Mesothelial cell of epicardium (in vitro differentiated cells): ENCODE data around the gene PTTG2. TPM values are rescaled to one million over a fixed set of nuclear protein-coding genes. Genes with fewer than 3 reads are reported as not detected.

Source experiments
- DNase-seq, 2 experiments: peaks; one replicate each; pipeline ENCODE4 v3.0.0; 2021; ENCODE audit warnings: low spot score in 2 of 2; ENCODE audit not compliant: unreplicated experiment in 2 of 2
- H3K27ac Mint-ChIP-seq: 2 replicates; pipeline ENCODE4 v1.8.0; 2021; ENCODE audit warnings: mixed read lengths
- H3K27me3 Mint-ChIP-seq: 2 replicates; pipeline ENCODE4 v1.8.0; 2021; ENCODE audit warnings: low read depth, mixed read lengths
- H3K36me3 Mint-ChIP-seq: 2 replicates; pipeline ENCODE4 v1.8.0; 2021; ENCODE audit warnings: mixed read lengths
- H3K4me1 Mint-ChIP-seq: 2 replicates; pipeline ENCODE4 v1.8.0; 2021; ENCODE audit warnings: mixed read lengths
- H3K4me3 Mint-ChIP-seq: 2 replicates; pipeline ENCODE4 v1.8.0; 2021; ENCODE audit warnings: mild to moderate bottlenecking, moderate library complexity, mixed read lengths
- H3K9me3 Mint-ChIP-seq: 2 replicates; pipeline ENCODE4 v1.8.0; 2021; ENCODE audit warnings: mixed read lengths
- CTCF ChIP-seq: fragments of 200-600 bp; sonication (generic); IDR thresholded peaks from one replicate; pipeline ENCODE4 v1.5.0; 2021; ENCODE audit warnings: antibody characterized with exemption; ENCODE audit not compliant: unreplicated experiment
- total RNA-seq: library from RNA; stranded (reverse); gene quantifications from 3 replicates; pipeline ENCODE4 v1.2.1, GENCODE V29; 2021

PTTG2 gene
- total RNA-seq, 1 donor from 2014 or later: not detected

GRCh38 chr4:37976507-37976906 is 16.3 kb downstream of the PTTG2 start:
- Mint-ChIP-seq H3K9me3 (no peaks in the 10 kb centered on the region), H3K36me3 (no peaks in the 10 kb centered on the region), H3K4me1 (peaks cover 11% of the 10 kb centered on the region), H3K4me3 (peak overlapping the region; percentile 72), H3K27me3 (no peaks in the 10 kb centered on the region), H3K27ac (peak overlapping the region; percentile 83)
- DNase-seq: no peak
- TF ChIP-seq CTCF: no peak

GRCh38 chr4:37976991-37977470 is 16.8 kb downstream of the PTTG2 start:
- H3K9me3 Mint-ChIP-seq: no peaks in the 10 kb centered on the region
- peaks cover 15% of the 10 kb centered on the region for H3K4me1 Mint-ChIP-seq
- H3K27ac Mint-ChIP-seq: peak overlapping the region; percentile 83
- no peaks in the 10 kb centered on the region for H3K27me3 Mint-ChIP-seq
- peak; percentile 46 to 65 for DNase-seq
- H3K4me3 Mint-ChIP-seq: peak overlapping the region; percentile 72
- no peak for TF ChIP-seq CTCF
- H3K36me3 Mint-ChIP-seq: no peaks in the 10 kb centered on the region

GRCh38 chr4:37977471-37978247 is 17.5 kb downstream of the PTTG2 start:
- H3K9me3 Mint-ChIP-seq: no peaks in the 10 kb centered on the region
- peak overlapping the region; percentile 77 for H3K4me3 Mint-ChIP-seq
- H3K4me1 Mint-ChIP-seq: peaks cover 22% of the 10 kb centered on the region
- TF ChIP-seq CTCF: peak; percentile 22
- no peaks in the 10 kb centered on the region for H3K36me3 Mint-ChIP-seq
- peak overlapping the region; percentile 78 for H3K27ac Mint-ChIP-seq
- H3K27me3 Mint-ChIP-seq: no peaks in the 10 kb centered on the region
- peak in 1 of 2 experiments; percentile 62 for DNase-seq

- no peak for DNase-seq
- TF ChIP-seq CTCF: no peak
- no peaks in the 10 kb centered on the region for H3K9me3 Mint-ChIP-seq
- H3K36me3 Mint-ChIP-seq: no peaks in the 10 kb centered on the region
- peak overlapping the region; percentile 78 for H3K27ac Mint-ChIP-seq
- H3K4me3 Mint-ChIP-seq: peak overlapping the region; percentile 77
- H3K4me1 Mint-ChIP-seq: peaks cover 24% of the 10 kb centered on the region
- H3K27me3 Mint-ChIP-seq: no peaks in the 10 kb centered on the region
These were observed 18.2 kb downstream of the PTTG2 start for GRCh38 chr4:37978248-37978924.

GRCh38 chr4:37980246-37980645 is 20.0 kb downstream of the PTTG2 start:
- Mint-ChIP-seq H3K27ac (no peak overlapping the region), H3K36me3 (no peaks in the 10 kb centered on the region), H3K27me3 (no peaks in the 10 kb centered on the region), H3K4me1 (peaks cover 24% of the 10 kb centered on the region), H3K4me3 (no peak overlapping the region), H3K9me3 (no peaks in the 10 kb centered on the region)
- DNase-seq: no peak
- TF ChIP-seq CTCF: no peak
